ACC112 (cell line): Measurements from ENCODE around the gene GRIK1.
A peak's percentile ranks its signal among the peaks of the same experiment; 100 is the strongest.

Source experiments
- H2AFZ ChIP-seq: fragments of 200-600 bp; sonication (generic); one replicate; pipeline ENCODE4 v1.6.0; 2017; ENCODE audit warnings: antibody characterized with exemption, low read length; ENCODE audit not compliant: unreplicated experiment
- H3K27ac ChIP-seq: fragments of 200-600 bp; sonication (generic); 2 replicates; pipeline ENCODE4 v1.5.1; 2014; ENCODE audit warnings: low read depth, mild to moderate bottlenecking, antibody characterized with exemption, low read length, moderate library complexity
- H3K27me3 ChIP-seq: fragments of 200-600 bp; sonication (generic); 2 replicates; pipeline ENCODE4 v1.6.1; 2014; ENCODE audit warnings: mild to moderate bottlenecking, antibody characterized with exemption, low read length, moderate library complexity, mixed read lengths; ENCODE audit not compliant: insufficient read depth
- H3K36me3 ChIP-seq: fragments of 200-600 bp; sonication (generic); 2 replicates; pipeline ENCODE4 v1.6.1; 2016; ENCODE audit warnings: mild to moderate bottlenecking, antibody characterized with exemption, low read length, moderate library complexity, mixed read lengths; ENCODE audit not compliant: insufficient read depth
- H3K4me1 ChIP-seq: fragments of 200-600 bp; sonication (generic); one replicate; pipeline ENCODE4 v1.6.1; 2016; ENCODE audit warnings: low read length, mixed read lengths; ENCODE audit not compliant: insufficient read depth, unreplicated experiment, control insufficient read depth
- H3K4me3 ChIP-seq: fragments of 200-600 bp; sonication (generic); 2 replicates; pipeline ENCODE4 v1.5.1; 2014; ENCODE audit warnings: mild to moderate bottlenecking, low read depth, low read length
- H3K79me2 ChIP-seq: fragments of 200-600 bp; sonication (generic); one replicate; pipeline ENCODE4 v1.6.0; 2016; ENCODE audit warnings: low read length; ENCODE audit not compliant: control insufficient read depth, unreplicated experiment, insufficient read depth

Gene GRIK1

DNA sequence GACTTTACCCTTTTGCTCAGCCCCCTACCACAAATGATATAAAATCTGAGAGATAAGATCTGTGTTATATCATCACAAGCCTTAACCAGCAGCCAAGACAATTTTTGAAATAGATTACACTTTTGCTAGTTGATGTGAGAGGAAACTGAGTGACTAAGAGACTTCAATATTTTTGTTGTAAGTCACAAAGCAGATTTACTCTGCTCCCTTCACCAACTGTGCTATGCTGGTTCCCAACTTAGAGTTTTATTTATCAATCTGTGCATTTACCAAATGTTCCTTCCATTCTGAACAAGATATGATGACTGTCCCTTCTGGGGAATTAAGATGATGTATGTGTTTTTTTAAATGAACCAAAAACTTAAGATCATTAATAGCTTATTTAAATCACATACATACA is 12.1 kb upstream of the GRIK1 start:
- H2AFZ ChIP-seq, result no peak overlapping the region
- H3K36me3 ChIP-seq, result no peaks in the 10 kb centered on the region
- peaks cover 59% of the 10 kb centered on the region for H3K27me3 ChIP-seq
- H3K27ac ChIP-seq, result no peak overlapping the region
- H3K4me1 ChIP-seq, result no peaks in the 10 kb centered on the region
- no peak overlapping the region for H3K4me3 ChIP-seq
- H3K79me2 ChIP-seq, result no peaks in the 10 kb centered on the region

DNA sequence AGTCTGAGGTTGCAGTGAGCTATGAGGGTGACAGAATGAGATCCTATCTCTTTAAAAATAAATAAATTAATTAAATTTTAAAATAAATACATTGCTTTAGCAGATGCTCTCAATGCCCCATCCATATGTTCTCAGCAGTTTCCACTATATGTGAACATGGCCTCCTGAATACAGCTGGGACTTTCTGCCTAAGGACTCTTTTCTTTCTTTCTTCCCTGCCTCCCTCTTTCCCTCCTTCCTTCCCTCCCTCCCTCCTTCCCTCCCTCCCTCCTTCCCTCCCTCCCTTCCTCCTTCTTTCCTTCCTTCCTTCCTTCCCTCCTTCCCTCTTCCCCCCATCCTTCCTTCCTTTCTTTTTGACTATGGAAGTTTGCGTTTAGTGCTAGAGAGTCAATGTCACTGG is 10.2 kb upstream of the GRIK1 start:
- no peak overlapping the region for H3K4me3 ChIP-seq
- H3K27ac ChIP-seq, result no peak overlapping the region
- no peaks in the 10 kb centered on the region for H3K36me3 ChIP-seq
- H3K4me1 ChIP-seq, result no peaks in the 10 kb centered on the region
- no peak overlapping the region for H2AFZ ChIP-seq
- H3K27me3 ChIP-seq, result peaks cover 55% of the 10 kb centered on the region
- H3K79me2 ChIP-seq, result no peaks in the 10 kb centered on the region

DNA sequence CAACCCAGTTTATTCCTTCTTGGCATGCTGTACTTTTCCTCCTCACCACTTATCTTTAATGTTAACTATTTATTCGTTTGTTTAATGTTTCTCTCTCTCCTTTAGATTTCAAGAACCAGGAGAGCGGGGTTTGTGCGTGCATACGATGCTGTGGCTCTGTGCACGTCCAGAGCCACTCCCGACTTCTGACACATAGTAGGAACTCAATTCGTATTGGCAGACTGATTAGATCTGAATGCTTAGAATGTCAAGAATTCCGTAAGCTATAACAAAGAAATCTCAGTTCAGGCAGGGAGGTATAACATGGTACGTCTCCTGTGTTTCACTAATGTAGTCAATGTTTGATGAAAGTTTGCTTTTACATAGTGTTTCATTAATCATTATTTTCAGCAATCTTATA is 7.3 kb upstream of the GRIK1 start:
- Histone ChIP-seq H3K36me3 (no peaks in the 10 kb centered on the region), H3K4me3 (no peak overlapping the region), H3K79me2 (no peaks in the 10 kb centered on the region), H3K27ac (no peak overlapping the region), H3K4me1 (no peaks in the 10 kb centered on the region), H3K27me3 (peaks cover 57% of the 10 kb centered on the region), H2AFZ (no peak overlapping the region)

- no peak overlapping the region for H3K27ac ChIP-seq
- no peaks in the 10 kb centered on the region for H3K36me3 ChIP-seq
- H3K4me3 ChIP-seq, result no peak overlapping the region
- no peak overlapping the region for H2AFZ ChIP-seq
- peaks cover 73% of the 10 kb centered on the region for H3K27me3 ChIP-seq
- no peaks in the 10 kb centered on the region for H3K79me2 ChIP-seq
- no peaks in the 10 kb centered on the region for H3K4me1 ChIP-seq
Observed at GRCh38 chr21:29943885-29944284, 4.1 kb upstream of the GRIK1 start.

DNA sequence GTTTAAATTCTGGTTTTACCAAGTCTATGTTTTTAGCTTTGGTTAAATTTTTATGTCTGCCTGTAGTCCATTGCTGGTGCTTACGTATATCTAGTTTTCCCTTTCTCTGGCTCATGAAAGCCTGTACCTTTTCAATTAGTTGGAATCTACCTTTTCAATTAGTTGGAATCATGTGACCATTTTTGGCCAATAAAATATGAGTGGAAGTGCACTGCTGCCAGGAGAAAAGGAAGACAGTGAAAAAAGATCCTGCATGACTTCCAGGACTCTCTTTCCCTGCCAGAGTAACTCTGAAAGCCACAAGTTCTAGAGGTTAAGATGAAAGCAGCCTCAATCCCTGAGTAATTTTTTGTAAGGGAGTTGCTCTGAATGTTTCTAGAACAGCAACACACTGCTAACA is 2.2 kb upstream of the GRIK1 start:
- Histone ChIP-seq H3K27me3 (peaks cover 77% of the 10 kb centered on the region), H3K36me3 (no peaks in the 10 kb centered on the region), H3K4me3 (no peak overlapping the region), H3K27ac (no peak overlapping the region), H3K4me1 (no peaks in the 10 kb centered on the region), H3K79me2 (no peaks in the 10 kb centered on the region), H2AFZ (no peak overlapping the region)

GRCh38 chr21:29940991-29941390 is 1.2 kb upstream of the GRIK1 start:
- Histone ChIP-seq H3K79me2 (no peaks in the 10 kb centered on the region), H2AFZ (no peak overlapping the region), H3K36me3 (no peaks in the 10 kb centered on the region), H3K27me3 (peaks cover 82% of the 10 kb centered on the region), H3K4me1 (no peaks in the 10 kb centered on the region), H3K4me3 (no peak overlapping the region), H3K27ac (no peak overlapping the region)

DNA sequence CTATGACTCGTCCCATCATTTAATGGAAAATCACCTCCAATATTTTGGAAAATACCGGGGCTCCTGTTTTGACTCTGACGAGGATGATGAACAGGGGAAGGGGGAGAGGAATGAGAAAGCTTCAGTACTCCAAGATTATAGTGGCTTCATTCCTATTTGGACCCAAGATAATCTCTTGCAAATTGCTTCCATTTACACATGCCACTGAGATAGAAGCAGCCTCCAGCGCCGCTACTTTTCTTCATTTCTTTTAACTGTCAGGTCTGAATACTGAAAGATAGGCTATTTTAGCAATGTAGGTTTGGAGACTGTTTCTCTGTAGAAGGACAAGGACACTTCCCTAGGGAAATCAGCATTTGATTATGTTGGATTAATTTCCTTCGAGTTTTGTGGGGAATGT is 565 bp upstream of the GRIK1 start:
- no peak overlapping the region for H2AFZ ChIP-seq
- H3K27ac ChIP-seq, result no peak overlapping the region
- H3K79me2 ChIP-seq, result no peaks in the 10 kb centered on the region
- H3K36me3 ChIP-seq, result no peaks in the 10 kb centered on the region
- H3K27me3 ChIP-seq, result peaks cover 84% of the 10 kb centered on the region
- peak overlapping the region; percentile 70; the same call in 1 of the 2 replicates for H3K4me3 ChIP-seq
- H3K4me1 ChIP-seq, result no peaks in the 10 kb centered on the region

- no peaks in the 10 kb centered on the region for H3K79me2 ChIP-seq
- no peaks in the 10 kb centered on the region for H3K4me1 ChIP-seq
- H3K4me3 ChIP-seq, result peak overlapping the region; percentile 70
- no peaks in the 10 kb centered on the region for H3K36me3 ChIP-seq
- H2AFZ ChIP-seq, result peak overlapping the region; percentile 40
- H3K27ac ChIP-seq, result no peak overlapping the region
- peaks cover 89% of the 10 kb centered on the region for H3K27me3 ChIP-seq
Observed at GRCh38 chr21:29939104-29939923, 482 bp downstream of the GRIK1 start.

- no peak overlapping the region for H2AFZ ChIP-seq
- peak overlapping the region; percentile 70 for H3K4me3 ChIP-seq
- no peaks in the 10 kb centered on the region for H3K36me3 ChIP-seq
- H3K79me2 ChIP-seq, result no peaks in the 10 kb centered on the region
- H3K27me3 ChIP-seq, result peaks cover 84% of the 10 kb centered on the region
- no peak overlapping the region for H3K27ac ChIP-seq
- H3K4me1 ChIP-seq, result no peaks in the 10 kb centered on the region
Observed at GRCh38 chr21:29938776-29939103, 1.1 kb downstream of the GRIK1 start.

DNA sequence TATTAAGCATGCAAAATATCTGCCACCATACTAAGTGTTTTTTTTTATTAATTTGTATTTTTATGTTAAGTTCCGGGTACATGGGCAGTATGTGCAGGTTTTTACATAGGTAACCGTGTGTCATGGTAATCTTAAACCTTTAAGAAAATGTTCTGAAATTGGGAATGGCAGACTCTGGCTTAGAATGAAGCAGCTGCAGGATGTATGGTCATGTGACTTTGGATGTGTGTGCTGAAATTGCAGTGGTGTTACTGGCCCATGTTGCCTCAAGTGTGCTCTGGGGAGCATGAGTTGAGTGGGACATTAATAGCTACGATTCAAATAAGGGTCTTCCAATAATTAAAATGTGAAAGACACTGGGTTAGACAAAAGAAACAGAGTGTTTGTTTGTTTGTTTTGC is 6.7 kb downstream of the GRIK1 start:
- no peaks in the 10 kb centered on the region for H3K36me3 ChIP-seq
- no peaks in the 10 kb centered on the region for H3K4me1 ChIP-seq
- H2AFZ ChIP-seq, result no peak overlapping the region
- no peaks in the 10 kb centered on the region for H3K79me2 ChIP-seq
- H3K27ac ChIP-seq, result no peak overlapping the region
- peaks cover 55% of the 10 kb centered on the region for H3K27me3 ChIP-seq
- H3K4me3 ChIP-seq, result no peak overlapping the region

DNA sequence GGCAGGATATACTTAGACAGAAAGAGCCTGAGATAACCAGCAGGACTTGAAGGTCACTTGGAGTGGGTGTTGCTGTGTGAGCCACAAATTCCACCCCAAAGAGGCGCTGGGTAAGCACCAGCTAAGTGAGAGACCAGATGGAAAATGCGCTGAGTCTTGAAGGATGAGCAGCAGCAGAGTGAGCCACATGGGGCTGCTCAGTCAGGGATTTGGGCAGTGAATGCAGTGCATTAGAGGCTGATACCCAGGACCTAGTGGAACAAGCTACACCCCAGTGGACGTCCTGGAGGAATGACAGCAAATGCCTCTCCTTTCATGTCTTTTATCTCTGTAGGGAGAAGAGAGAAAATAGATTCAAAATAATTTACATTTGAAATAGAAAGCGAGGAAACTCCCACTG is 11.3 kb downstream of the GRIK1 start:
- Histone ChIP-seq H2AFZ (no peak overlapping the region), H3K27me3 (peaks cover 29% of the 10 kb centered on the region), H3K27ac (no peak overlapping the region), H3K4me3 (no peak overlapping the region), H3K36me3 (no peaks in the 10 kb centered on the region), H3K4me1 (no peaks in the 10 kb centered on the region), H3K79me2 (no peaks in the 10 kb centered on the region)
